ENCODE results near the gene DNAJC4. TPM values are rescaled to one million over a fixed set of nuclear protein-coding genes. Genes with fewer than 3 reads are reported as not detected.

Gene DNAJC4
- total RNA-seq, 1 donor from 2014 or later = 3.9 TPM

DNA sequence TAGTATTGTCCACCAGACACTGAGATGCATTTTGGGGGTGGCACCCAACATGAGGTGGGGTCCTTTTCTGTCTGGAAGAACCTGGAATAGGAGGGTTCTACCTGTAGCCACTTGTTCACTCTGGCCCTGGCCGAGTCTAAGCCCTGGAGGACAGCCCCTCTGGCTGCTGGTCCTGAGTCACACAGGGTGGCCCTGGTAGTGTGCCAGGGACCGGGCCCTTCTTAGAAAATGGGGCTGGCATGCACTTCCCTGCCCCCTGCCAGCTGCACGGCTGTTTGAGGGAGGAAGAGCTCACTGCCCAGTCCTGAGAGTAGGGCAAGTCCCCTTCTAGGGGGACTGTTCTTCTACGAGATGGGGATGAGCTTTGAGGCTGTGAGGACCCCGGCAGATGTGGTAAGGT, 23.1 kb downstream of the DNAJC4 start:
- Mint-ChIP-seq H3K4me3 (peak overlapping the region; percentile 95), H3K36me3 (peaks cover 6% of the 10 kb centered on the region), H3K27ac (no peak overlapping the region), H3K27me3 (ENCODE audit: insufficient read depth, low read depth) (peaks cover 15% of the 10 kb centered on the region), H3K4me1 (peaks cover 35% of the 10 kb centered on the region), H3K9me3 (no peaks in the 10 kb centered on the region)
- no peaks in the 10 kb centered on the region for H3K27me3 ChIP-seq
- no peak overlapping the region for H3K9ac ChIP-seq
- H3K79me2 ChIP-seq (ENCODE audit: low read depth) = peaks cover 11% of the 10 kb centered on the region
- peaks cover 25% of the 10 kb centered on the region for H4K20me1 ChIP-seq (ENCODE audit: low read depth)
- peaks cover 28% of the 10 kb centered on the region for H3K4me1 ChIP-seq
- no peak overlapping the region for H3K4me3 ChIP-seq
- H3K36me3 ChIP-seq = no peaks in the 10 kb centered on the region
- DNase-seq (ENCODE audit: low spot score) = no peak
- H2AFZ ChIP-seq (replicated peaks) = no peak overlapping the region
- no peak overlapping the region for H3K27ac ChIP-seq
- H3K4me2 ChIP-seq = no peak overlapping the region
- H3K9me3 ChIP-seq (ENCODE audit: low read depth) = no peaks in the 10 kb centered on the region
- peaks cover 34% of the 10 kb centered on the region for H3F3A ChIP-seq (ENCODE audit: low read depth)
- TF ChIP-seq, protein P1, sequence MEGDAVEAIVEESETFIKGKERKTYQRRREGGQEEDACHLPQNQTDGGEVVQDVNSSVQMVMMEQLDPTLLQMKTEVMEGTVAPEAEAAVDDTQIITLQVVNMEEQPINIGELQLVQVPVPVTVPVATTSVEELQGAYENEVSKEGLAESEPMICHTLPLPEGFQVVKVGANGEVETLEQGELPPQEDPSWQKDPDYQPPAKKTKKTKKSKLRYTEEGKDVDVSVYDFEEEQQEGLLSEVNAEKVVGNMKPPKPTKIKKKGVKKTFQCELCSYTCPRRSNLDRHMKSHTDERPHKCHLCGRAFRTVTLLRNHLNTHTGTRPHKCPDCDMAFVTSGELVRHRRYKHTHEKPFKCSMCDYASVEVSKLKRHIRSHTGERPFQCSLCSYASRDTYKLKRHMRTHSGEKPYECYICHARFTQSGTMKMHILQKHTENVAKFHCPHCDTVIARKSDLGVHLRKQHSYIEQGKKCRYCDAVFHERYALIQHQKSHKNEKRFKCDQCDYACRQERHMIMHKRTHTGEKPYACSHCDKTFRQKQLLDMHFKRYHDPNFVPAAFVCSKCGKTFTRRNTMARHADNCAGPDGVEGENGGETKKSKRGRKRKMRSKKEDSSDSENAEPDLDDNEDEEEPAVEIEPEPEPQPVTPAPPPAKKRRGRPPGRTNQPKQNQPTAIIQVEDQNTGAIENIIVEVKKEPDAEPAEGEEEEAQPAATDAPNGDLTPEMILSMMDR (IDR thresholded peaks at IDR 0.05) = no peak

GRCh38 chr11:64254326-64254725, 24.0 kb downstream of the DNAJC4 start:
- Histone ChIP-seq H2AFZ (replicated peaks) (no peak overlapping the region), H3F3A (ENCODE audit: low read depth) (peaks cover 26% of the 10 kb centered on the region), H4K20me1 (ENCODE audit: low read depth) (peaks cover 25% of the 10 kb centered on the region), H3K27ac (no peak overlapping the region), H3K4me1 (peaks cover 24% of the 10 kb centered on the region), H3K4me2 (no peak overlapping the region), H3K27me3 (no peaks in the 10 kb centered on the region), H3K79me2 (ENCODE audit: low read depth) (peaks cover 11% of the 10 kb centered on the region), H3K9ac (no peak overlapping the region), H3K9me3 (ENCODE audit: low read depth) (no peaks in the 10 kb centered on the region), H3K4me3 (no peak overlapping the region), H3K36me3 (no peaks in the 10 kb centered on the region)
- Mint-ChIP-seq H3K4me1 (peaks cover 27% of the 10 kb centered on the region), H3K27ac (no peak overlapping the region), H3K4me3 (no peak overlapping the region), H3K9me3 (no peaks in the 10 kb centered on the region), H3K27me3 (ENCODE audit: insufficient read depth, low read depth) (peaks cover 10% of the 10 kb centered on the region), H3K36me3 (peaks cover 8% of the 10 kb centered on the region)
- TF ChIP-seq, protein P1 (IDR thresholded peaks at IDR 0.05) = no peak
- TF ChIP-seq EZH2 (IDR thresholded peaks at IDR 0.05) = no peak
- no peak for TF ChIP-seq EZH2phosphoT487 (IDR thresholded peaks at IDR 0.05)
- DNase-seq (ENCODE audit: low spot score) = no peak

DNA sequence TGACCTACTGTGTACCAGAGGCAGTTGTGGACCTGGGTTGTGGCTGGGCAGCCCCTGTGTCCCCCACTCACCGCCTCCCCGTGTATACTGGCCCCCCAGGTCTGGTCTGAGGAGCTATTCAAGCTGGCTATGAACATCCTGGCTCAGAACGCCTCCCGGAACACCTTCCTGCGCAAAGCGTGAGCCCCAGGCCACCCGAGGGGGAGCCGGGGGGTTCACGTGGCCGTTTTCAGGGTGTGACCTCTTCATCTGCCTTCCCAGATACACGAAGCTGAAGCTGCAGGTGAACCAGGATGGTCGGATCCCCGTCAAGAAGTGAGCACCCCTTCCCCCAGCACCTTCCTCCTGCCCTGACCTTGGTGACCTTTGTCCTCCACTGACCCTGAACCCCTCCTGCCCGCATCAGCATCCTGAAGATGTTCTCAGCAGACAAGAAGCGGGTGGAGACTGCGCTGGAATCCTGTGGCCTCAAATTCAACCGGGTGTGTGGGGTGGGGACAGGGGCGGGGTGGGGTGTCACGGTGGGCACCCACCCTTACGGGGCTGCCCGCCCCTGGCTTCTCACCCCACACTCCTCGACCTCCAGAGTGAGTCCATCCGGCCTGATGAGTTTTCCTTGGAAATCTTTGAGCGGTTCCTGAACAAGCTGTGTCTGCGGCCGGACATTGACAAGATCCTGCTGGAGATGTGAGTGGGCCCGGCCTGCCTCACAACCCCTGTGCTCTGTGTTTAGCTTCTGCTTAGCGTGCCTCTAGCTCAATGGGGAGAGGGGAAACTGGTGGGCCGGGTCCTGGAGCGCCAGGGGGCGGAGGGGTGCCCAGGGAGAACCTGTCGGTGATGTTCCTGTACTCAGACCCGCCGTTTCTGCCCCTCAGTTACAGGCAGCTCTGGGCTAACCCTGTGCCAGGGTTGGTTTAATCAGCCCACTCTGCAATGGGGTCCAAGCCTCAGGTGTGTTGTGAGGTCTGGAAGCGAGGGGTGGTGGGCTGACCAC, 25.1 kb downstream of the DNAJC4 start:
- H3K27ac ChIP-seq = no peak overlapping the region
- peaks cover 13% of the 10 kb centered on the region for H3K27me3 Mint-ChIP-seq (ENCODE audit: insufficient read depth, low read depth)
- no peak overlapping the region for H3K4me2 ChIP-seq
- H3K9ac ChIP-seq = no peak overlapping the region
- H3K4me1 Mint-ChIP-seq = peaks cover 17% of the 10 kb centered on the region
- H3K4me3 Mint-ChIP-seq = no peak overlapping the region
- no peaks in the 10 kb centered on the region for H3K27me3 ChIP-seq
- TF ChIP-seq EZH2 (IDR thresholded peaks at IDR 0.05) = no peak
- TF ChIP-seq, protein P1 (IDR thresholded peaks at IDR 0.05) = no peak
- TF ChIP-seq EZH2phosphoT487 (IDR thresholded peaks at IDR 0.05) = no peak
- H3K4me1 ChIP-seq = peaks cover 13% of the 10 kb centered on the region
- H3K9me3 Mint-ChIP-seq = no peaks in the 10 kb centered on the region
- peaks cover 25% of the 10 kb centered on the region for H4K20me1 ChIP-seq (ENCODE audit: low read depth)
- H3K9me3 ChIP-seq (ENCODE audit: low read depth) = no peaks in the 10 kb centered on the region
- peaks cover 17% of the 10 kb centered on the region for H3K36me3 Mint-ChIP-seq
- DNase-seq (ENCODE audit: low spot score) = no peak
- no peaks in the 10 kb centered on the region for H3K36me3 ChIP-seq
- H3K27ac Mint-ChIP-seq = no peak overlapping the region
- H3K4me3 ChIP-seq = no peak overlapping the region
- H3F3A ChIP-seq (ENCODE audit: low read depth) = peaks cover 15% of the 10 kb centered on the region
- H2AFZ ChIP-seq (replicated peaks) = no peak overlapping the region
- H3K79me2 ChIP-seq (ENCODE audit: low read depth) = peaks cover 11% of the 10 kb centered on the region
